Measurements from ENCODE around the gene GALNT10.

Gene GALNT10

GRCh38 chr5:154370813-154371212, 180.3 kb downstream of the GALNT10 start:
- no peaks in the 10 kb centered on the region for H3K36me3 ChIP-seq (ENCODE audit: control insufficient read depth, low read length)
- H3K27ac ChIP-seq (ENCODE audit: low read depth, low read length), result no peak overlapping the region
- H3K9me2 ChIP-seq (replicated peaks; ENCODE audit: control insufficient read depth, low read length), result no peaks in the 10 kb centered on the region
- no peaks in the 10 kb centered on the region for H3K9me3 ChIP-seq (ENCODE audit: control insufficient read depth, insufficient read depth, low read length)
- H3K4me3 ChIP-seq (ENCODE audit: low read length), result no peak overlapping the region
- TF ChIP-seq, protein P1, sequence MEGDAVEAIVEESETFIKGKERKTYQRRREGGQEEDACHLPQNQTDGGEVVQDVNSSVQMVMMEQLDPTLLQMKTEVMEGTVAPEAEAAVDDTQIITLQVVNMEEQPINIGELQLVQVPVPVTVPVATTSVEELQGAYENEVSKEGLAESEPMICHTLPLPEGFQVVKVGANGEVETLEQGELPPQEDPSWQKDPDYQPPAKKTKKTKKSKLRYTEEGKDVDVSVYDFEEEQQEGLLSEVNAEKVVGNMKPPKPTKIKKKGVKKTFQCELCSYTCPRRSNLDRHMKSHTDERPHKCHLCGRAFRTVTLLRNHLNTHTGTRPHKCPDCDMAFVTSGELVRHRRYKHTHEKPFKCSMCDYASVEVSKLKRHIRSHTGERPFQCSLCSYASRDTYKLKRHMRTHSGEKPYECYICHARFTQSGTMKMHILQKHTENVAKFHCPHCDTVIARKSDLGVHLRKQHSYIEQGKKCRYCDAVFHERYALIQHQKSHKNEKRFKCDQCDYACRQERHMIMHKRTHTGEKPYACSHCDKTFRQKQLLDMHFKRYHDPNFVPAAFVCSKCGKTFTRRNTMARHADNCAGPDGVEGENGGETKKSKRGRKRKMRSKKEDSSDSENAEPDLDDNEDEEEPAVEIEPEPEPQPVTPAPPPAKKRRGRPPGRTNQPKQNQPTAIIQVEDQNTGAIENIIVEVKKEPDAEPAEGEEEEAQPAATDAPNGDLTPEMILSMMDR (IDR thresholded peaks at IDR 0.05; ENCODE audit: low read depth, low read length, poor library complexity, severe bottlenecking), result no peak
- TF ChIP-seq EZH2phosphoT487 (IDR thresholded peaks at IDR 0.05; ENCODE audit: borderline replicate concordance, low read length), result no peak
- H3F3A ChIP-seq (ENCODE audit: control insufficient read depth, insufficient read depth), result no peaks in the 10 kb centered on the region
- no peaks in the 10 kb centered on the region for H3K79me2 ChIP-seq (ENCODE audit: control insufficient read depth, low read length)
- H3K4me2 ChIP-seq (ENCODE audit: low read length), result no peak overlapping the region
- no peaks in the 10 kb centered on the region for H3K4me1 ChIP-seq (ENCODE audit: control insufficient read depth, low read length)
- H3K27me3 ChIP-seq (ENCODE audit: control insufficient read depth, low read length), result no peaks in the 10 kb centered on the region
- no peaks in the 10 kb centered on the region for H4K20me1 ChIP-seq (ENCODE audit: control insufficient read depth, insufficient read depth, low read depth, low read length)

GRCh38 chr5:154371687-154372086, 181.2 kb downstream of the GALNT10 start:
- no peaks in the 10 kb centered on the region for H3K36me3 ChIP-seq (ENCODE audit: control insufficient read depth, low read length)
- H3K79me2 ChIP-seq (ENCODE audit: control insufficient read depth, low read length), result no peaks in the 10 kb centered on the region
- no peak overlapping the region for H3K4me2 ChIP-seq (ENCODE audit: low read length)
- no peaks in the 10 kb centered on the region for H3K9me3 ChIP-seq (ENCODE audit: control insufficient read depth, insufficient read depth, low read length)
- no peak overlapping the region for H3K4me3 ChIP-seq (ENCODE audit: low read length)
- no peaks in the 10 kb centered on the region for H4K20me1 ChIP-seq (ENCODE audit: control insufficient read depth, insufficient read depth, low read depth, low read length)
- H3K27me3 ChIP-seq (ENCODE audit: control insufficient read depth, low read length), result no peaks in the 10 kb centered on the region
- TF ChIP-seq, protein P1 (IDR thresholded peaks at IDR 0.05; ENCODE audit: low read depth, low read length, poor library complexity, severe bottlenecking), result no peak
- no peak for TF ChIP-seq EZH2phosphoT487 (IDR thresholded peaks at IDR 0.05; ENCODE audit: borderline replicate concordance, low read length)
- no peaks in the 10 kb centered on the region for H3K9me2 ChIP-seq (replicated peaks; ENCODE audit: control insufficient read depth, low read length)
- H3K27ac ChIP-seq (ENCODE audit: low read depth, low read length), result no peak overlapping the region
- H3F3A ChIP-seq (ENCODE audit: control insufficient read depth, insufficient read depth), result no peaks in the 10 kb centered on the region
- no peaks in the 10 kb centered on the region for H3K4me1 ChIP-seq (ENCODE audit: control insufficient read depth, low read length)

DNA sequence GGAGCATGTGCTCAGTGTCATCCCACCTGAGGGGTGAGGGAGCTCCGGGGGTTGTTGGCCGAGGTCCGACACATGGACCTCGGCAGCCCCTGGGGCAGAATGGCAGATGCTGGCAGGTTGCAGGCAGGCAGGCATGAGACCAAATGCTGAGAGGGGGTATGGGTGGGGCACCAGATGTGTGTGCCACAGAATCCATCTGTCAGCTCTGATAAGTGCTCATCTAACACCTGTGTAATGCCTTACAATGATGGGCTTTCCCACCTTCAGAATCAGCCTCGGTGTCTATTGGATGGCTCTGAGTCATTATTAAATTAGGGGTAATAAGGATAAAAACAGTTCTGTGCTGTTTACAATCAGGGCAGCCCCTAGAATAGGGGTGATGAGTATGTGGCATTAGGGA, 182.1 kb downstream of the GALNT10 start:
- Histone ChIP-seq H3K79me2 (ENCODE audit: control insufficient read depth, low read length) (no peaks in the 10 kb centered on the region), H3K4me1 (ENCODE audit: control insufficient read depth, low read length) (no peaks in the 10 kb centered on the region), H3K27me3 (ENCODE audit: control insufficient read depth, low read length) (no peaks in the 10 kb centered on the region), H3K36me3 (ENCODE audit: control insufficient read depth, low read length) (no peaks in the 10 kb centered on the region), H3K4me2 (ENCODE audit: low read length) (no peak overlapping the region), H4K20me1 (ENCODE audit: control insufficient read depth, insufficient read depth, low read depth, low read length) (no peaks in the 10 kb centered on the region), H3K9me3 (ENCODE audit: control insufficient read depth, insufficient read depth, low read length) (no peaks in the 10 kb centered on the region), H3K9me2 (replicated peaks; ENCODE audit: control insufficient read depth, low read length) (no peaks in the 10 kb centered on the region), H3K27ac (ENCODE audit: low read depth, low read length) (no peak overlapping the region), H3F3A (ENCODE audit: control insufficient read depth, insufficient read depth) (no peaks in the 10 kb centered on the region), H3K4me3 (ENCODE audit: low read length) (no peak overlapping the region)
- TF ChIP-seq, protein P1 (IDR thresholded peaks at IDR 0.05; ENCODE audit: low read depth, low read length, poor library complexity, severe bottlenecking), result no peak
- no peak for TF ChIP-seq EZH2phosphoT487 (IDR thresholded peaks at IDR 0.05; ENCODE audit: borderline replicate concordance, low read length)

DNA sequence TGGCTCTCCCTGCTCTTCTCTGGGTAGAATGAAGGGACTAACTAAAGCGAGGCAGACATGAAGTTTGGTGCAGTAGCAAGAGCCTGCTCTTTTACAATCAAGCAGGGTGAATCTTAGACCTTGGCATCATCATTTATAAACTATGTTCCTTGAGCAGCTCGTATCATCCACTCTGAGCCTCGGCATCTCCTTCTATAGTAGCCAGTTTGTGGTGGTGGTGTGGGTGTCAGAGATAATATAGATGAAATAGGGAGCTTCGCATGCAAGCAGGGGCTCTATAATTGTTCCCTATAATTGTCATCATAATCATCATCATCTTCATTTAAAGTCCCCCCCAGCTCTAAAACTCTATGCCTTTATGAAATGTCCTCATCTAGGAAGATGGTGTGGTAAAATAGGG, 182.8 kb downstream of the GALNT10 start:
- H3K9me2 ChIP-seq (replicated peaks; ENCODE audit: control insufficient read depth, low read length), result no peaks in the 10 kb centered on the region
- no peaks in the 10 kb centered on the region for H4K20me1 ChIP-seq (ENCODE audit: control insufficient read depth, insufficient read depth, low read depth, low read length)
- no peak overlapping the region for H3K4me2 ChIP-seq (ENCODE audit: low read length)
- no peak overlapping the region for H3K4me3 ChIP-seq (ENCODE audit: low read length)
- no peak overlapping the region for H3K27ac ChIP-seq (ENCODE audit: low read depth, low read length)
- no peaks in the 10 kb centered on the region for H3K9me3 ChIP-seq (ENCODE audit: control insufficient read depth, insufficient read depth, low read length)
- no peaks in the 10 kb centered on the region for H3K27me3 ChIP-seq (ENCODE audit: control insufficient read depth, low read length)
- TF ChIP-seq, protein P1 (IDR thresholded peaks at IDR 0.05; ENCODE audit: low read depth, low read length, poor library complexity, severe bottlenecking), result no peak
- TF ChIP-seq EZH2phosphoT487 (IDR thresholded peaks at IDR 0.05; ENCODE audit: borderline replicate concordance, low read length), result no peak
- no peaks in the 10 kb centered on the region for H3K79me2 ChIP-seq (ENCODE audit: control insufficient read depth, low read length)
- no peaks in the 10 kb centered on the region for H3K4me1 ChIP-seq (ENCODE audit: control insufficient read depth, low read length)
- H3K36me3 ChIP-seq (ENCODE audit: control insufficient read depth, low read length), result no peaks in the 10 kb centered on the region
- no peaks in the 10 kb centered on the region for H3F3A ChIP-seq (ENCODE audit: control insufficient read depth, insufficient read depth)
